ENCODE measurements around the gene ARHGEF4. TPM values are rescaled to one million over a fixed set of nuclear protein-coding genes. Genes with fewer than 3 reads are reported as not detected.

The ARHGEF4 gene
- not detected for polyA plus RNA-seq (ENCODE audit: low read depth in 6 of 6)

GRCh38 chr2:130836501-130837174 is at the start of gene ARHGEF4:
TSS of gene ARHGEF4 (plus strand) at chr2:130836914. CDS start at chr2:130836954, 40 bp downstream.
- peaks cover 0 to 11% (median 9%) of the 10 kb centered on the region in 3 donors for H3K4me1 Mint-ChIP-seq
- DNase-seq (no peak), ATAC-seq (ENCODE audit: low read depth in 2 of 2) (peak in 1 of 2 donors; percentile 32)
- H3K36me3 Mint-ChIP-seq: no peaks in the 10 kb centered on the region
- H3K27me3 Mint-ChIP-seq: peaks cover 19 to 60% (median 45%) of the 10 kb centered on the region in 3 donors
- H3K27ac Mint-ChIP-seq: no peak within 1 kb of the TSS
- H3K4me3 Mint-ChIP-seq: peak within 1 kb of the TSS in 5 of 8 donors; percentile 19 to 75 (median 49)
- peaks cover 0 to 1% (median 0%) of the 10 kb centered on the region in 7 donors for H3K9me3 Mint-ChIP-seq

GRCh38 chr2:130787841-130788240 is 48.9 kb upstream of the ARHGEF4 start:
- Mint-ChIP-seq H3K4me3 (no peak overlapping the region), H3K4me1 (no peaks in the 10 kb centered on the region), H3K27me3 (peaks cover 0 to 42% (median 2%) of the 10 kb centered on the region in 3 donors), H3K36me3 (no peaks in the 10 kb centered on the region), H3K9me3 (peaks cover 0 to 6% (median 2%) of the 10 kb centered on the region in 7 donors), H3K27ac (no peak overlapping the region)
- DNase-seq (no peak), ATAC-seq (ENCODE audit: low read depth in 2 of 2) (no peak)

- H3K9me3 Mint-ChIP-seq: no peaks in the 10 kb centered on the region
- no peaks in the 10 kb centered on the region for H3K36me3 Mint-ChIP-seq
- no peak overlapping the region for H3K27ac Mint-ChIP-seq
- DNase-seq: no peak
- no peak for ATAC-seq (ENCODE audit: low read depth in 2 of 2)
- no peak overlapping the region for H3K4me3 Mint-ChIP-seq
- H3K4me1 Mint-ChIP-seq: no peaks in the 10 kb centered on the region
- peaks cover 0 to 42% (median 4%) of the 10 kb centered on the region in 3 donors for H3K27me3 Mint-ChIP-seq
Observed at GRCh38 chr2:130790312-130790711, 46.4 kb upstream of the ARHGEF4 start.

GRCh38 chr2:130790804-130791616 is 45.7 kb upstream of the ARHGEF4 start:
- Mint-ChIP-seq H3K9me3 (no peaks in the 10 kb centered on the region), H3K36me3 (no peaks in the 10 kb centered on the region), H3K4me1 (no peaks in the 10 kb centered on the region), H3K4me3 (no peak overlapping the region), H3K27me3 (peaks cover under 1 to 42% (median 4%) of the 10 kb centered on the region in 3 donors), H3K27ac (no peak overlapping the region)
- no peak for ATAC-seq (ENCODE audit: low read depth in 2 of 2)
- no peak for DNase-seq

- Mint-ChIP-seq H3K36me3 (no peaks in the 10 kb centered on the region), H3K27ac (no peak overlapping the region), H3K9me3 (no peaks in the 10 kb centered on the region), H3K4me1 (no peaks in the 10 kb centered on the region), H3K4me3 (no peak overlapping the region), H3K27me3 (peaks cover 4 to 39% (median 5%) of the 10 kb centered on the region in 3 donors)
- DNase-seq (no peak), ATAC-seq (ENCODE audit: low read depth in 2 of 2) (peak in 1 of 2 donors; percentile 38)
Observed at GRCh38 chr2:130791617-130791939, 45.1 kb upstream of the ARHGEF4 start.

- no peaks in the 10 kb centered on the region for H3K9me3 Mint-ChIP-seq
- DNase-seq (no peak), ATAC-seq (ENCODE audit: low read depth in 2 of 2) (no peak)
- no peaks in the 10 kb centered on the region for H3K36me3 Mint-ChIP-seq
- peaks cover 3 to 9% (median 4%) of the 10 kb centered on the region in 3 donors for H3K4me1 Mint-ChIP-seq
- H3K27me3 Mint-ChIP-seq: peaks cover 4 to 28% (median 17%) of the 10 kb centered on the region in 3 donors
- no peak overlapping the region for H3K27ac Mint-ChIP-seq
- H3K4me3 Mint-ChIP-seq: peak overlapping the region in 3 of 8 donors; percentile 35 to 55 (median 43)
Observed at GRCh38 chr2:130795431-130795830, 41.3 kb upstream of the ARHGEF4 start.

- DNase-seq: no peak
- H3K36me3 Mint-ChIP-seq: no peaks in the 10 kb centered on the region
- H3K27me3 Mint-ChIP-seq: peaks cover 4 to 30% (median 11%) of the 10 kb centered on the region in 3 donors
- peaks cover 3 to 9% (median 4%) of the 10 kb centered on the region in 3 donors for H3K4me1 Mint-ChIP-seq
- no peaks in the 10 kb centered on the region for H3K9me3 Mint-ChIP-seq
- H3K4me3 Mint-ChIP-seq: peak overlapping the region in 5 of 8 donors; percentile 8 to 70 (median 42)
- no peak overlapping the region for H3K27ac Mint-ChIP-seq
- no peak for ATAC-seq (ENCODE audit: low read depth in 2 of 2)
Observed at GRCh38 chr2:130796290-130796689, 40.4 kb upstream of the ARHGEF4 start.

GRCh38 chr2:130797493-130798435 is 39.0 kb upstream of the ARHGEF4 start:
- DNase-seq: peak; percentile 81
- Mint-ChIP-seq H3K9me3 (no peaks in the 10 kb centered on the region), H3K4me3 (peak overlapping the region; percentile 69 to 84 (median 75)), H3K27ac (peak overlapping the region in 2 of 6 donors; percentile 24 to 34), H3K27me3 (peaks cover 0 to 30% (median 7%) of the 10 kb centered on the region in 3 donors), H3K4me1 (peaks cover 3 to 9% (median 4%) of the 10 kb centered on the region in 3 donors), H3K36me3 (no peaks in the 10 kb centered on the region)
- ATAC-seq (ENCODE audit: low read depth in 2 of 2): peak; percentile 87

- Mint-ChIP-seq H3K27me3 (peaks cover 0 to 30% (median 8%) of the 10 kb centered on the region in 3 donors), H3K36me3 (no peaks in the 10 kb centered on the region), H3K4me3 (peak overlapping the region; percentile 68 to 84 (median 75)), H3K27ac (peak overlapping the region in 1 of 6 donors; percentile 34), H3K9me3 (no peaks in the 10 kb centered on the region), H3K4me1 (peaks cover 3 to 9% (median 4%) of the 10 kb centered on the region in 3 donors)
- no peak for DNase-seq
- no peak for ATAC-seq (ENCODE audit: low read depth in 2 of 2)
Observed at GRCh38 chr2:130798472-130799218, 38.1 kb upstream of the ARHGEF4 start.

- H3K27ac Mint-ChIP-seq: no peak overlapping the region
Observed at GRCh38 chr2:130799295-130799694, 37.4 kb upstream of the ARHGEF4 start.

GRCh38 chr2:130805613-130806012 is 31.1 kb upstream of the ARHGEF4 start:
- DNase-seq (no peak), ATAC-seq (ENCODE audit: low read depth in 2 of 2) (no peak)
- Mint-ChIP-seq H3K27me3 (peaks cover 17 to 19% (median 18%) of the 10 kb centered on the region in 3 donors), H3K4me3 (no peak overlapping the region), H3K36me3 (no peaks in the 10 kb centered on the region), H3K9me3 (peaks cover 0 to 7% (median 3%) of the 10 kb centered on the region in 7 donors), H3K27ac (no peak overlapping the region), H3K4me1 (no peaks in the 10 kb centered on the region)

More at GRCh38 chr2:130799295-130799694, 37.4 kb upstream of the ARHGEF4 start:
- Mint-ChIP-seq H3K36me3 (no peaks in the 10 kb centered on the region), H3K4me1 (peaks cover 3 to 9% (median 4%) of the 10 kb centered on the region in 3 donors), H3K27me3 (peaks cover 0 to 30% (median 8%) of the 10 kb centered on the region in 3 donors), H3K9me3 (no peaks in the 10 kb centered on the region), H3K4me3 (peak overlapping the region in 7 of 8 donors; percentile 32 to 75 (median 69))
- ATAC-seq (ENCODE audit: low read depth in 2 of 2): no peak
- no peak for DNase-seq

- H3K9me3 Mint-ChIP-seq: peaks cover 0 to 7% (median 3%) of the 10 kb centered on the region in 7 donors
- peaks cover 18 to 20% (median 18%) of the 10 kb centered on the region in 3 donors for H3K27me3 Mint-ChIP-seq
- H3K4me1 Mint-ChIP-seq: no peaks in the 10 kb centered on the region
- no peaks in the 10 kb centered on the region for H3K36me3 Mint-ChIP-seq
- H3K27ac Mint-ChIP-seq: no peak overlapping the region
- H3K4me3 Mint-ChIP-seq: no peak overlapping the region
- DNase-seq (no peak), ATAC-seq (ENCODE audit: low read depth in 2 of 2) (no peak)
Observed at GRCh38 chr2:130806370-130806769, 30.3 kb upstream of the ARHGEF4 start.
